Activated naive CD4-positive, alpha-beta T cell treated with anti-CD3 and anti-CD28 coated beads, Interleukin-2, amount 50 U/mL, for 16 hours (primary cell): ENCODE data around the gene ZNF718.
"Not testable (repeated sequence)": the region's sequence is repeated elsewhere in the genome, so short reads cannot be mapped to it uniquely, and the experiment has no call there.

ENCODE experiments used
- DNase-seq: peaks from one replicate; pipeline ENCODE4 v3.0.0-alpha.2; 2020

Gene ZNF718

GRCh38 chr4:161496-162284, 37.4 kb downstream of the ZNF718 start:
- DNase-seq: no peak

- not testable (repeated sequence) for DNase-seq
These were observed 45.3 kb downstream of the ZNF718 start for GRCh38 chr4:169640-170039.

- not testable (repeated sequence) for DNase-seq
These were observed 47.0 kb downstream of the ZNF718 start for GRCh38 chr4:171318-171717.

GRCh38 chr4:173666-174314, 49.5 kb downstream of the ZNF718 start:
- DNase-seq: no peak

- DNase-seq: no peak
These were observed 51.7 kb downstream of the ZNF718 start for GRCh38 chr4:175986-176385.

- no peak for DNase-seq
These were observed 52.7 kb downstream of the ZNF718 start for GRCh38 chr4:176995-177394.

GRCh38 chr4:182225-182624, 57.9 kb downstream of the ZNF718 start:
- not testable (repeated sequence) for DNase-seq

GRCh38 chr4:188091-188490, 63.8 kb downstream of the ZNF718 start:
- no peak for DNase-seq

GRCh38 chr4:195159-195558, 70.9 kb downstream of the ZNF718 start:
- DNase-seq: not testable (repeated sequence)

- no peak for DNase-seq
These were observed 76.6 kb downstream of the ZNF718 start for GRCh38 chr4:200936-201335.

GRCh38 chr4:202822-203221, 78.5 kb downstream of the ZNF718 start:
- DNase-seq: not testable (repeated sequence)

GRCh38 chr4:205097-205756, 80.9 kb downstream of the ZNF718 start:
- no peak for DNase-seq

- no peak for DNase-seq
These were observed 81.8 kb downstream of the ZNF718 start for GRCh38 chr4:206054-206453.

- not testable (repeated sequence) for DNase-seq
These were observed 84.3 kb downstream of the ZNF718 start for GRCh38 chr4:208416-209096.

GRCh38 chr4:211033-211511, 86.8 kb downstream of the ZNF718 start:
- DNase-seq: no peak

GRCh38 chr4:212438-213188, 88.3 kb downstream of the ZNF718 start:
- no peak for DNase-seq

GRCh38 chr4:213189-213535, 88.9 kb downstream of the ZNF718 start:
- DNase-seq: not testable (repeated sequence)
